SK-N-SH treated with all-trans-retinoic acid at 6 μM for 48 hours (cell line): ENCODE measurements around the gene MFRP.

Source experiments
- ATAC-seq: fragments of 200-7000 bp; cut with Tn5 transposase; 3 replicates; pipeline ENCODE4 v1.9.1; 2020; ENCODE audit warnings: mild to moderate bottlenecking, moderate library complexity
- ARNTL ChIP-seq: fragments of 450-650 bp; formaldehyde crosslinking; IDR thresholded peaks from 2 replicates; pipeline ENCODE4 v1.5.0; 2020; ENCODE audit warnings: low read depth, mild to moderate bottlenecking, moderate library complexity, borderline replicate concordance
- BACH2 ChIP-seq: fragments of 250-450 bp; sonication (Bioruptor Pico); IDR thresholded peaks from 2 replicates; pipeline ENCODE4 v1.9.0; 2021; ENCODE audit warnings: mild to moderate bottlenecking, borderline replicate concordance
- CSDC2 ChIP-seq: fragments of 250-450 bp; sonication (Bioruptor Pico); IDR thresholded peaks from 2 replicates; pipeline ENCODE4 v1.5.0; 2020; ENCODE audit warnings: mild to moderate bottlenecking, moderate library complexity
- CSRNP3 ChIP-seq: fragments of 250-450 bp; sonication (Bioruptor Pico); IDR thresholded peaks from 2 replicates; pipeline ENCODE4 v1.5.1; 2021; ENCODE audit warnings: mild to moderate bottlenecking, moderate library complexity
- ESRRG ChIP-seq: fragments of 250-450 bp; sonication (Bioruptor Pico); IDR thresholded peaks from 2 replicates; pipeline ENCODE4 v1.6.1; 2021; ENCODE audit warnings: mild to moderate bottlenecking
- ISL1 ChIP-seq: fragments of 250-450 bp; sonication (Bioruptor Pico); IDR thresholded peaks from 2 replicates; pipeline ENCODE4 v2.1.2; 2022; ENCODE audit warnings: mild to moderate bottlenecking, moderate library complexity
- OSR1 ChIP-seq: fragments of 250-450 bp; sonication (Bioruptor Pico); IDR thresholded peaks from 2 replicates; pipeline ENCODE4 v1.8.0; 2022; ENCODE audit warnings: moderate library complexity, mild to moderate bottlenecking, inconsistent platforms
- PATZ1 ChIP-seq: fragments of 250-450 bp; sonication (Bioruptor Pico); IDR thresholded peaks from 2 replicates; pipeline ENCODE4 v1.8.0; 2020; ENCODE audit warnings: mild to moderate bottlenecking, moderate library complexity, borderline replicate concordance
- POU6F1 ChIP-seq: fragments of 250-450 bp; sonication (Bioruptor Pico); IDR thresholded peaks from 2 replicates; pipeline ENCODE4 v1.8.0; 2021; ENCODE audit warnings: low read depth, mild to moderate bottlenecking, moderate library complexity, borderline replicate concordance
- PPARA ChIP-seq: fragments of 250-450 bp; sonication (Bioruptor Pico); IDR thresholded peaks from 2 replicates; pipeline ENCODE4 v1.5.0; 2020; ENCODE audit warnings: mild to moderate bottlenecking, borderline replicate concordance
- RARB ChIP-seq: fragments of 250-450 bp; sonication (Bioruptor Pico); IDR thresholded peaks from 2 replicates; pipeline ENCODE4 v1.8.0; 2021; ENCODE audit warnings: mild to moderate bottlenecking, moderate library complexity
- TCF4 ChIP-seq: fragments of 250-450 bp; sonication (Bioruptor Pico); IDR thresholded peaks from 2 replicates; pipeline ENCODE4 v1.8.0; 2021; ENCODE audit warnings: mild to moderate bottlenecking, moderate library complexity, borderline replicate concordance
- TOX ChIP-seq: fragments of 250-450 bp; sonication (Bioruptor Pico); IDR thresholded peaks from 2 replicates; pipeline ENCODE4 v1.8.0; 2021; ENCODE audit warnings: mild to moderate bottlenecking, moderate library complexity, borderline replicate concordance
- ZC3H10 ChIP-seq: fragments of 250-450 bp; sonication (Bioruptor Pico); IDR thresholded peaks from 2 replicates; pipeline ENCODE4 v1.5.1; 2021; ENCODE audit warnings: mild to moderate bottlenecking, moderate library complexity
- ZFP3 ChIP-seq: fragments of 250-450 bp; sonication (Bioruptor Pico); IDR thresholded peaks from 2 replicates; pipeline ENCODE4 v1.5.0; 2020; ENCODE audit warnings: mild to moderate bottlenecking, moderate library complexity
- ZFP30 ChIP-seq: fragments of 450-650 bp; formaldehyde crosslinking; IDR thresholded peaks from 2 replicates; pipeline ENCODE4 v1.5.0; 2022; ENCODE audit warnings: mild to moderate bottlenecking, moderate library complexity
- ZNF70 ChIP-seq: fragments of 450-650 bp; formaldehyde crosslinking; IDR thresholded peaks from 2 replicates; pipeline ENCODE4 v1.5.0; 2020; ENCODE audit warnings: mild to moderate bottlenecking, moderate library complexity
- ZNF8 ChIP-seq: fragments of 450-650 bp; formaldehyde crosslinking; IDR thresholded peaks from 2 replicates; pipeline ENCODE4 v1.5.0; 2020; ENCODE audit warnings: mild to moderate bottlenecking, moderate library complexity

The MFRP gene

GRCh38 chr11:119293461-119293860 is 53.0 kb downstream of the MFRP start:
- ATAC-seq = no peak
- TF ChIP-seq ZNF70 (CRISPR knock-in tag) (no peak), ZC3H10 (CRISPR knock-in tag) (no peak), BACH2 (CRISPR knock-in tag) (no peak), CSDC2 (CRISPR knock-in tag) (no peak), ESRRG (CRISPR knock-in tag) (no peak), ZNF8 (CRISPR knock-in tag) (no peak), RARB (no peak), ISL1 (CRISPR knock-in tag) (no peak), ZFP30 (CRISPR knock-in tag) (no peak), POU6F1 (CRISPR knock-in tag) (no peak), ZFP3 (CRISPR knock-in tag) (no peak), OSR1 (CRISPR knock-in tag) (no peak), TOX (CRISPR knock-in tag) (no peak), CSRNP3 (CRISPR knock-in tag) (no peak), ARNTL (CRISPR knock-in tag) (no peak), PATZ1 (CRISPR knock-in tag) (no peak), TCF4 (CRISPR knock-in tag) (no peak)
- TF ChIP-seq, all 23 proteins: peak for 0

GRCh38 chr11:119290894-119291497 is 55.5 kb downstream of the MFRP start:
- TF ChIP-seq PPARA (no peak), ZNF8 (CRISPR knock-in tag) (no peak), CSDC2 (CRISPR knock-in tag) (no peak), OSR1 (CRISPR knock-in tag) (no peak), ZNF70 (CRISPR knock-in tag) (no peak), TCF4 (CRISPR knock-in tag) (no peak), ZC3H10 (CRISPR knock-in tag) (no peak), ZFP3 (CRISPR knock-in tag) (no peak), PATZ1 (CRISPR knock-in tag) (no peak), CSRNP3 (CRISPR knock-in tag) (no peak), TOX (CRISPR knock-in tag) (no peak), ARNTL (CRISPR knock-in tag) (no peak)
- TF ChIP-seq, all 23 proteins: peak for 0
- ATAC-seq = no peak
